KOPT-K1 (cell line): ENCODE data around the gene GRIN2C.

Experiments used
- H3K27ac ChIP-seq: fragments of 200-600 bp; sonication (generic); 2 replicates; pipeline ENCODE4 v1.5.1; 2016; ENCODE audit warnings: antibody characterized with exemption, mild to moderate bottlenecking, low read depth, low read length; ENCODE audit not compliant: poor library complexity, severe bottlenecking
- H3K36me3 ChIP-seq: fragments of 200-600 bp; sonication (generic); 2 replicates; pipeline ENCODE4 v1.5.1; 2017; ENCODE audit warnings: antibody characterized with exemption, mild to moderate bottlenecking, low read length, moderate library complexity; ENCODE audit not compliant: insufficient read depth
- H3K9me3 ChIP-seq: fragments of 200-600 bp; sonication (generic); 2 replicates; pipeline ENCODE4 v1.5.1; 2017; ENCODE audit warnings: antibody characterized with exemption, low read length, mild to moderate bottlenecking; ENCODE audit not compliant: insufficient read depth, poor library complexity, severe bottlenecking

Gene GRIN2C

GRCh38 chr17:74801896-74802295 lies 57.8 kb downstream of the GRIN2C start:
- Histone ChIP-seq H3K9me3 (no peaks in the 10 kb centered on the region), H3K36me3 (peaks cover 69% of the 10 kb centered on the region), H3K27ac (no peak overlapping the region)

- H3K27ac ChIP-seq: no peak overlapping the region
- H3K9me3 ChIP-seq: no peaks in the 10 kb centered on the region
- H3K36me3 ChIP-seq: peaks cover 81% of the 10 kb centered on the region
These were observed 59.2 kb downstream of the GRIN2C start for GRCh38 chr17:74800531-74800930.

- H3K9me3 ChIP-seq: no peaks in the 10 kb centered on the region
- peaks cover 92% of the 10 kb centered on the region for H3K36me3 ChIP-seq
- no peak overlapping the region for H3K27ac ChIP-seq
These were observed 60.6 kb downstream of the GRIN2C start for GRCh38 chr17:74799097-74799496.

GRCh38 chr17:74798239-74798707 lies 61.4 kb downstream of the GRIN2C start:
- peaks cover 93% of the 10 kb centered on the region for H3K36me3 ChIP-seq
- H3K27ac ChIP-seq: no peak overlapping the region
- H3K9me3 ChIP-seq: no peaks in the 10 kb centered on the region

- Histone ChIP-seq H3K9me3 (no peaks in the 10 kb centered on the region), H3K27ac (no peak overlapping the region), H3K36me3 (peaks cover 94% of the 10 kb centered on the region)
These were observed 61.9 kb downstream of the GRIN2C start for GRCh38 chr17:74797824-74798223.

GRCh38 chr17:74796866-74797265 lies 62.8 kb downstream of the GRIN2C start:
- H3K27ac ChIP-seq: no peak overlapping the region
- peaks cover 91% of the 10 kb centered on the region for H3K36me3 ChIP-seq
- no peaks in the 10 kb centered on the region for H3K9me3 ChIP-seq

- Histone ChIP-seq H3K27ac (no peak overlapping the region), H3K36me3 (peaks cover 90% of the 10 kb centered on the region), H3K9me3 (no peaks in the 10 kb centered on the region)
These were observed 63.5 kb downstream of the GRIN2C start for GRCh38 chr17:74796211-74796610.

- H3K9me3 ChIP-seq: no peaks in the 10 kb centered on the region
- no peak overlapping the region for H3K27ac ChIP-seq
- H3K36me3 ChIP-seq: peaks cover 88% of the 10 kb centered on the region
These were observed 64.2 kb downstream of the GRIN2C start for GRCh38 chr17:74795327-74796020.

- H3K9me3 ChIP-seq: no peaks in the 10 kb centered on the region
- H3K36me3 ChIP-seq: peaks cover 81% of the 10 kb centered on the region
- H3K27ac ChIP-seq: no peak overlapping the region
These were observed 67.0 kb downstream of the GRIN2C start for GRCh38 chr17:74792586-74793105.
